Kidney (tissue), 14 donors: Measurements from ENCODE around the gene CCNG2. TPM values are rescaled to one million over a fixed set of nuclear protein-coding genes. Genes with fewer than 3 reads are reported as not detected.

Experiments used
- DNase-seq, 5 donors: peaks; one replicate each; pipeline ENCODE4 v3.0.0-alpha.2; 2013 to 2020
- FAIRE-seq: peaks from 2 replicates; lab custom pipeline; 2012; peaks lifted over from hg19 to GRCh38; lab: Jason Lieb, UNC
- H3K27ac ChIP-seq, 2 donors: one replicate each; pipeline ENCODE4 v1.7.0; 2013; ENCODE audit warnings: low read depth in 2 of 2, low read length in 2 of 2, inconsistent platforms in 1 of 2
- H3K27me3 ChIP-seq: one replicate; pipeline ENCODE4 v1.7.1; 2013; ENCODE audit warnings: low read length, inconsistent platforms; ENCODE audit not compliant: control insufficient read depth, insufficient read depth
- H3K36me3 ChIP-seq, 3 donors: one replicate each; pipeline versions ENCODE4 v1.7.0 to v1.7.1; 2013; ENCODE audit warnings: low read length in 3 of 3, control low read depth in 1 of 3, inconsistent platforms in 1 of 3; ENCODE audit not compliant: insufficient read depth in 3 of 3, control insufficient read depth in 2 of 3
- H3K4me1 ChIP-seq, 3 donors: one replicate each; pipeline versions ENCODE4 v1.7.0 to v1.7.1; 2013; ENCODE audit warnings: low read length in 3 of 3, inconsistent platforms in 1 of 3, low read depth in 1 of 3; ENCODE audit not compliant: control insufficient read depth in 2 of 3, insufficient read depth in 2 of 3
- H3K4me3 ChIP-seq, 3 donors: one replicate each; pipeline versions ENCODE4 v1.7.0 to v1.8.1; 2013; ENCODE audit warnings: low read length in 3 of 3, control low read depth in 1 of 3, inconsistent platforms in 1 of 3
- H3K9ac ChIP-seq, 3 donors: one replicate each; pipeline versions ENCODE4 v1.7.0 to v1.7.1; 2013; ENCODE audit warnings: low read length in 3 of 3, control low read depth in 1 of 3, inconsistent platforms in 1 of 3
- H3K9me3 ChIP-seq, 3 donors: one replicate each; pipeline versions ENCODE4 v1.7.0 to v1.7.1; 2013; ENCODE audit warnings: low read length in 3 of 3, control low read depth in 1 of 3, inconsistent platforms in 1 of 3; ENCODE audit not compliant: control insufficient read depth in 2 of 3, insufficient read depth in 1 of 3
- CTCF ChIP-seq: IDR thresholded peaks from 3 replicates; pipeline ENCODE4 v1.5.1; 2012; ENCODE audit warnings: mild to moderate bottlenecking, moderate library complexity, borderline replicate concordance; ENCODE audit not compliant: insufficient read depth; ENCODE audit errors: extremely low read depth
- intact Hi-C: fragments of 100-400 bp; cut with DNase I; formaldehyde crosslinking; loops from one replicate; pipeline ENCODE4 v1.11.1; 2022
- polyA plus RNA-seq: library from polyadenylated mRNA; stranded (reverse); fragments of 350-450 nt; fragmentation: Illumina TruSeq; extraction: RNeasy Lipid Tissue Mini Kit (QIAGEN cat#74804); gene quantifications from one replicate; pipeline ENCODE4 v1.2.3, GENCODE V29; 2014; ENCODE audit warnings: low read depth, low replicate concordance; ENCODE audit not compliant: insufficient read depth
- total RNA-seq: library from RNA; stranded (reverse); fragmentation: NEBNext Ultra II Directional; extraction: Animal tissue kit (Norgen Biotek cat#: 25700); gene quantifications from one replicate; pipeline ENCODE4 v1.2.1, GENCODE V29; 2021
- donor health status: control.
- donor health status: control.
- donor health status: control.
- donor health status: control.
- donor health status: control.
- donor health status: DM: yes; HTN: yes; CAD: no.
- donor health status: Normal renal cell carcinoma (clear cell type).

The CCNG2 gene
- total and polyA plus RNA-seq, 2 donors from 2014 or later, result 26.4 to 75.8 TPM

- FAIRE-seq, result no peak
- Histone ChIP-seq H3K4me1 (peaks cover 0 to 3% (median 0%) of the 10 kb centered on the region in 3 donors), H3K4me3 (no peak overlapping the region), H3K9me3 (no peaks in the 10 kb centered on the region), H3K27ac (no peak overlapping the region), H3K27me3 (no peaks in the 10 kb centered on the region), H3K9ac (no peak overlapping the region), H3K36me3 (no peaks in the 10 kb centered on the region)
- intact Hi-C loops, result no loop called here
- DNase-seq, result no peak
- TF ChIP-seq CTCF, result no peak
These were observed 31.0 kb upstream of the CCNG2 start for GRCh38 chr4:77125961-77126360.

- Histone ChIP-seq H3K4me1 (peaks cover 0 to 3% (median 0%) of the 10 kb centered on the region in 3 donors), H3K27me3 (no peaks in the 10 kb centered on the region), H3K4me3 (no peak overlapping the region), H3K27ac (no peak overlapping the region), H3K9me3 (no peaks in the 10 kb centered on the region), H3K9ac (no peak overlapping the region), H3K36me3 (no peaks in the 10 kb centered on the region)
- no peak for DNase-seq
- no peak for TF ChIP-seq CTCF
- FAIRE-seq, result no peak
- intact Hi-C loops, result no loop called here
These were observed 30.2 kb upstream of the CCNG2 start for GRCh38 chr4:77126809-77127208.

GRCh38 chr4:77127215-77127614, 29.8 kb upstream of the CCNG2 start:
- Histone ChIP-seq H3K27me3 (no peaks in the 10 kb centered on the region), H3K9ac (no peak overlapping the region), H3K36me3 (no peaks in the 10 kb centered on the region), H3K27ac (no peak overlapping the region), H3K4me3 (no peak overlapping the region), H3K9me3 (no peaks in the 10 kb centered on the region), H3K4me1 (peaks cover 0 to 3% (median 0%) of the 10 kb centered on the region in 3 donors)
- intact Hi-C loops, result no loop called here
- TF ChIP-seq CTCF, result no peak
- FAIRE-seq (no peak), DNase-seq (no peak)
